ENCODE results near the gene CMTM8.

Gene CMTM8

GRCh38 chr3:32241100-32241499, 2.6 kb downstream of the CMTM8 start (continued):
- TF ChIP-seq CREB5 (CRISPR knock-in tag; IDR thresholded peaks at IDR 0.05; ENCODE audit: low read depth) (no peak), PATZ1 (CRISPR knock-in tag; IDR thresholded peaks at IDR 0.05; ENCODE audit: borderline replicate concordance) (no peak), ARNTL (CRISPR knock-in tag; IDR thresholded peaks at IDR 0.05; ENCODE audit: borderline replicate concordance, low read depth) (no peak), OSR1 (CRISPR knock-in tag; IDR thresholded peaks at IDR 0.05) (no peak), ZC3H10 (CRISPR knock-in tag; IDR thresholded peaks at IDR 0.05) (no peak), ZFP30 (CRISPR knock-in tag; IDR thresholded peaks at IDR 0.05) (no peak), GLIS3 (CRISPR knock-in tag; IDR thresholded peaks at IDR 0.05) (no peak), PPARA (CRISPR knock-in tag; IDR thresholded peaks at IDR 0.05; ENCODE audit: borderline replicate concordance) (no peak), ZNF70 (CRISPR knock-in tag; IDR thresholded peaks at IDR 0.05) (no peak), ZFP3 (CRISPR knock-in tag; IDR thresholded peaks at IDR 0.05) (no peak), BACH2 (CRISPR knock-in tag; IDR thresholded peaks at IDR 0.05; ENCODE audit: borderline replicate concordance) (no peak), TCF4 (CRISPR knock-in tag; IDR thresholded peaks at IDR 0.05; ENCODE audit: borderline replicate concordance) (no peak)

GRCh38 chr3:32243519-32243918, 5.0 kb downstream of the CMTM8 start:
- ATAC-seq = no peak
- TF ChIP-seq ZFP30 (CRISPR knock-in tag; IDR thresholded peaks at IDR 0.05) = no peak
- no peak for TF ChIP-seq GLIS3 (CRISPR knock-in tag; IDR thresholded peaks at IDR 0.05)
- TF ChIP-seq PATZ1 (CRISPR knock-in tag; IDR thresholded peaks at IDR 0.05; ENCODE audit: borderline replicate concordance) = no peak
- TF ChIP-seq ZNF565 (CRISPR knock-in tag; conservative IDR thresholded peaks at IDR 0.05; ENCODE audit: low read depth) = no peak
- TF ChIP-seq ZC3H10 (CRISPR knock-in tag; IDR thresholded peaks at IDR 0.05) = no peak
- no peak for TF ChIP-seq ISL1 (CRISPR knock-in tag; IDR thresholded peaks at IDR 0.05)
- no peak for TF ChIP-seq ESRRG (CRISPR knock-in tag; IDR thresholded peaks at IDR 0.05)
- TF ChIP-seq POU6F1 (CRISPR knock-in tag; IDR thresholded peaks at IDR 0.05; ENCODE audit: borderline replicate concordance, low read depth) = no peak
- TF ChIP-seq RARB (CRISPR knock-in tag; IDR thresholded peaks at IDR 0.05) = no peak

- TF ChIP-seq RARB (CRISPR knock-in tag; IDR thresholded peaks at IDR 0.05) (no peak), TCF4 (CRISPR knock-in tag; IDR thresholded peaks at IDR 0.05; ENCODE audit: borderline replicate concordance) (no peak), TSHZ2 (CRISPR knock-in tag; IDR thresholded peaks at IDR 0.05) (no peak)
- ATAC-seq = no peak
Observed at GRCh38 chr3:32245200-32245599, 6.7 kb downstream of the CMTM8 start.

GRCh38 chr3:32246079-32246675, 7.7 kb downstream of the CMTM8 start:
- ATAC-seq = no peak
- TF ChIP-seq TSHZ2 (CRISPR knock-in tag; IDR thresholded peaks at IDR 0.05) (no peak), CSRNP3 (CRISPR knock-in tag; IDR thresholded peaks at IDR 0.05) (no peak), ZFP30 (CRISPR knock-in tag; IDR thresholded peaks at IDR 0.05) (no peak), PPARA (CRISPR knock-in tag; IDR thresholded peaks at IDR 0.05; ENCODE audit: borderline replicate concordance) (no peak), ZNF565 (CRISPR knock-in tag; conservative IDR thresholded peaks at IDR 0.05; ENCODE audit: low read depth) (no peak), ESRRG (CRISPR knock-in tag; IDR thresholded peaks at IDR 0.05) (no peak), SNAI2 (CRISPR knock-in tag; IDR thresholded peaks at IDR 0.05) (no peak), ZFP3 (CRISPR knock-in tag; IDR thresholded peaks at IDR 0.05) (no peak), BACH2 (CRISPR knock-in tag; IDR thresholded peaks at IDR 0.05; ENCODE audit: borderline replicate concordance) (no peak)

All from SK-N-SH treated with all-trans-retinoic acid at 6 μM for 48 hours (cell line).